GM23248 (cell line): ENCODE results near the gene CCDC97. TPM values are rescaled to one million over a fixed set of nuclear protein-coding genes. Genes with fewer than 3 reads are reported as not detected.

ENCODE experiments used
- DNase-seq: peaks from one replicate; pipeline ENCODE4 v3.0.0-alpha.2; 2015
- H2AFZ ChIP-seq: fragments of 200-600 bp; sonication (generic); 2 replicates; pipeline ENCODE4 v1.6.1; 2016; ENCODE audit warnings: antibody characterized with exemption
- H3F3A ChIP-seq: fragments of 200-600 bp; sonication (generic); 2 replicates; pipeline ENCODE4 v1.6.1; 2016; ENCODE audit warnings: mild to moderate bottlenecking, antibody characterized with exemption, mixed run types; ENCODE audit not compliant: insufficient read depth
- H3K27ac ChIP-seq: fragments of 200-600 bp; sonication (generic); 2 replicates; pipeline ENCODE4 v1.5.1; 2016; ENCODE audit warnings: mild to moderate bottlenecking
- H3K27me3 ChIP-seq: fragments of 200-600 bp; sonication (generic); replicated peaks from 2 replicates; pipeline ENCODE4 v1.6.1; 2016; ENCODE audit warnings: mild to moderate bottlenecking; ENCODE audit not compliant: insufficient read depth
- H3K36me3 ChIP-seq: fragments of 200-600 bp; sonication (generic); 2 replicates; pipeline ENCODE4 v1.6.1; 2016; ENCODE audit warnings: low read depth, mild to moderate bottlenecking
- H3K4me1 ChIP-seq: fragments of 200-600 bp; sonication (generic); 2 replicates; pipeline ENCODE4 v1.6.1; 2016; ENCODE audit warnings: mild to moderate bottlenecking; ENCODE audit not compliant: insufficient read depth
- H3K4me2 ChIP-seq: fragments of 200-600 bp; sonication (generic); one replicate; pipeline ENCODE4 v1.6.1; 2016; ENCODE audit warnings: mild to moderate bottlenecking; ENCODE audit not compliant: unreplicated experiment
- H3K4me3 ChIP-seq: fragments of 200-600 bp; sonication (generic); 2 replicates; pipeline ENCODE4 v1.5.1; 2016; ENCODE audit warnings: mild to moderate bottlenecking
- H3K79me2 ChIP-seq: fragments of 200-600 bp; sonication (generic); 2 replicates; pipeline ENCODE4 v1.6.1; 2016; ENCODE audit warnings: mild to moderate bottlenecking; ENCODE audit not compliant: insufficient read depth
- H3K9ac ChIP-seq: fragments of 200-600 bp; sonication (generic); 2 replicates; pipeline ENCODE4 v1.6.1; 2016; ENCODE audit warnings: mild to moderate bottlenecking
- H3K9me2 ChIP-seq: fragments of 200-600 bp; sonication (generic); 2 replicates; pipeline ENCODE4 v1.6.1; 2016; ENCODE audit warnings: mixed run types, mild to moderate bottlenecking, moderate library complexity; ENCODE audit not compliant: insufficient read depth
- H3K9me3 ChIP-seq: fragments of 200-600 bp; sonication (generic); one replicate; pipeline ENCODE4 v1.6.1; 2017; ENCODE audit warnings: low read depth
- H4K20me1 ChIP-seq: fragments of 200-600 bp; sonication (generic); 2 replicates; pipeline ENCODE4 v1.6.0; 2016; ENCODE audit not compliant: insufficient read depth
- EZH2 ChIP-seq: fragments of 200-600 bp; sonication (generic); IDR thresholded peaks from 2 replicates; pipeline ENCODE4 v1.6.1; 2018; ENCODE audit warnings: antibody characterized with exemption, mild to moderate bottlenecking; ENCODE audit not compliant: insufficient read depth, poor library complexity, severe bottlenecking
- EZH2phosphoT487 ChIP-seq: fragments of 200-600 bp; sonication (generic); IDR thresholded peaks from 2 replicates; pipeline ENCODE4 v1.6.1; 2018; ENCODE audit warnings: antibody characterized with exemption, moderate library complexity, mild to moderate bottlenecking, low read depth; ENCODE audit not compliant: insufficient read depth
- WGBS, 2 experiments: methylation state at CpG; one replicate each; pipeline ENCODE4 v1.1.6; 2015 to 2017; ENCODE audit warnings: low lambda C conversion rate in 2 of 2, low coverage in 1 of 2; ENCODE audit errors: missing lambda C conversion rate in 2 of 2; 5-methylcytosine and 5-hydroxymethylcytosine counted together
- in situ Hi-C: fragments of 300-500 bp; cut with MboI; formaldehyde crosslinking; loops from 2 replicates; pipeline ENCODE4 v1.15.0; 2020
- polyA plus RNA-seq: library from polyadenylated mRNA; unstranded; fragments of >200 nt; fragmentation: Nextera tagmentation; extraction: Ambion mirVana; gene quantifications from 2 replicates; pipeline ENCODE4 v1.2.1, GENCODE V29; 2016
- total RNA-seq: library from RNA; depleted of rRNA; stranded (reverse); fragments of >200 nt; shearing (Covaris generic); gene quantifications from 2 replicates; pipeline ENCODE4 v1.2.3, GENCODE V29; 2014

The CCDC97 gene
- total and polyA plus RNA-seq, 2 experiments from 2014 or later, result 5.2 to 12.3 TPM

DNA sequence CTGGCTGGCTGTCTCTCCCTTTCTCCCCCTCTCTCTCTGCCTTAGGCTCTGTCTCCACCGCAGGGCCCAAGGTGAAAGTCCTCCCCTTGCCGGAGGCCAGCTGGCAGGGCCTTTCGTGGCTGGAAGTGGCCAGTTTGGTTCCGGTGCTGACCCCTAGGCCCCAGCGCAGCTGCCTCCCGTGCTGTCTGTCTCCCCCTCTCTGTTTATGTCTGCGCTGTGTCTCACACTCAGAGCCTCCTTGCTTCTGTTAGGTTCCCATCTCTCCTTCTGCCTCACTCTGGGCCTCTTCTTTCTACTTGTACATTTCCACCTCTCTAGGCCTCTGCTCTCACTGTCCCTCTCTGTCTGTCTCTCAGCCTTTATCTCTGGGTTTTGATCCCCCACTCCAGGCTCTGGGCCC, 13.1 kb downstream of the CCDC97 start:
- Histone ChIP-seq H3K36me3 (0 out of 2 replicates have a peak, but pooled peaks cover 3% of the 10 kb centered on the region), H3K4me1 (peaks cover 54% of the 10 kb centered on the region), H2AFZ (no peak overlapping the region), H3K79me2 (peaks cover 14% of the 10 kb centered on the region), H3K4me2 (peak overlapping the region; percentile 88), H3K27ac (peak overlapping the region; percentile 100), H3K9me2 (no peaks in the 10 kb centered on the region), H3K9me3 (no peaks in the 10 kb centered on the region), H3K9ac (peak overlapping the region; percentile 92), H3K4me3 (peak overlapping the region; percentile 40), H3K27me3 (no peaks in the 10 kb centered on the region), H3F3A (peaks cover 58% of the 10 kb centered on the region), H4K20me1 (no peaks in the 10 kb centered on the region)
- TF ChIP-seq EZH2phosphoT487, result no peak
- TF ChIP-seq EZH2, result no peak
- in situ Hi-C loops, result no loop called here
- DNase-seq, result peak; percentile 58
- 25 to 34% methylated on average over 7 of the region's 7 CpGs for WGBS, 2 experiments

- 8 to 16% methylated on average over 5 to 15 of the region's 16 CpGs for WGBS, 2 experiments
- DNase-seq, result peak; percentile 96
- H3K27ac ChIP-seq, result peak overlapping the region; percentile 100
- H2AFZ ChIP-seq, result no peak overlapping the region
- peaks cover 54% of the 10 kb centered on the region for H3K4me1 ChIP-seq
- in situ Hi-C loops, result no loop called here
- peak overlapping the region; percentile 92 for H3K9ac ChIP-seq
- H3F3A ChIP-seq, result peaks cover 58% of the 10 kb centered on the region
- H3K36me3 ChIP-seq, result 0 out of 2 replicates have a peak, but pooled peaks cover 3% of the 10 kb centered on the region
- peak overlapping the region; percentile 88 for H3K4me2 ChIP-seq
- H3K27me3 ChIP-seq, result no peaks in the 10 kb centered on the region
- peak overlapping the region; percentile 40 for H3K4me3 ChIP-seq
- TF ChIP-seq EZH2 (no peak), EZH2phosphoT487 (no peak)
- no peaks in the 10 kb centered on the region for H4K20me1 ChIP-seq
- peaks cover 13% of the 10 kb centered on the region for H3K79me2 ChIP-seq
- H3K9me2 ChIP-seq, result no peaks in the 10 kb centered on the region
- no peaks in the 10 kb centered on the region for H3K9me3 ChIP-seq
These were observed 13.6 kb downstream of the CCDC97 start for GRCh38 chr19:41323430-41324125.

GRCh38 chr19:41324231-41324702, 14.3 kb downstream of the CCDC97 start:
- peak overlapping the region; percentile 64 for H3K4me2 ChIP-seq
- DNase-seq, result peak; percentile 37
- H3K9me2 ChIP-seq, result no peaks in the 10 kb centered on the region
- H4K20me1 ChIP-seq, result no peaks in the 10 kb centered on the region
- peaks cover 13% of the 10 kb centered on the region for H3K79me2 ChIP-seq
- peaks cover 58% of the 10 kb centered on the region for H3F3A ChIP-seq
- 0 out of 2 replicates have a peak, but pooled peaks cover 3% of the 10 kb centered on the region for H3K36me3 ChIP-seq
- no peaks in the 10 kb centered on the region for H3K9me3 ChIP-seq
- WGBS, 2 experiments, result 72 to 77% methylated on average over 7 of the region's 7 CpGs
- peak overlapping the region; percentile 100 for H3K27ac ChIP-seq
- H3K4me3 ChIP-seq, result peak overlapping the region; percentile 46; the same call in 1 of the 2 replicates
- peak overlapping the region; percentile 92 for H3K9ac ChIP-seq
- TF ChIP-seq EZH2 (no peak), EZH2phosphoT487 (no peak)
- in situ Hi-C loops, result no loop called here
- no peak overlapping the region for H2AFZ ChIP-seq
- peaks cover 54% of the 10 kb centered on the region for H3K4me1 ChIP-seq
- no peaks in the 10 kb centered on the region for H3K27me3 ChIP-seq

DNA sequence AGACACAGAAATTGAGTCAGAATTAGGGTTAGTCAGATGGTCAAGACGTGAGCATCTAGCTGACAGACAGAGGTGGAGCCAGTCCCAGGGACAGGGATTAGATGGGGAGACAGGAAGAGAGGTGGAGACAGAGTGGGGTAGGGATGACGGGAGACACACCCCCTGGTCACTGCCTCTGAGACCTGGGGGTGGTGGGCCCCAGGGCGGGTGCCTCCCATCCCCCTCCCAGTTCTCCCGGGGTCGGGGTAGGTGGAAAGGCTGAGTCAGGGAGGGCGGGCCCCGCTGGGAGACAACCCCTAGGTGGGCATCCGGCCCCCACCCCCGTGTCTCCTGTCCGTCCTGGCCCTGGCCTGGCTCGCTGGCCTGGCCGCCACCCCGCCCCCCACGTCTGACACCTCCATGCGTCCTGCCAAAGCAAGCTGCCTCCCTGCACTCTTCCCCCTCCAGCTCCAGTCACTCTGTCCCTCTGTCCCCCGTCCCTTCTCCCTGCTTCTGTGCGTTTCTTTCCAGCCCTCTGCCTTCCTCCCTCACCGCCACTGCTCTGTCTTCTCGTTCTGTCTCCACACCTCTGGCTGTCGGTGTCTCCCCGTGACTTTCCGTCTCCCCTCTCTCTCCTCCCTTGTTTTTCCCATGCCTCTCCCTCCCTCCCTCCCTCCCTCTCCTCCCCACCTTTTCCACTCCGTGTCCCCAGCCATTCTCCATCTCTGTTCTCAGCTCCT, 15.1 kb downstream of the CCDC97 start:
- H2AFZ ChIP-seq, result no peak overlapping the region
- in situ Hi-C loops, result no loop called here
- H3K4me3 ChIP-seq, result peak overlapping the region; percentile 46
- peaks cover 13% of the 10 kb centered on the region for H3K79me2 ChIP-seq
- peaks cover 59% of the 10 kb centered on the region for H3F3A ChIP-seq
- no peaks in the 10 kb centered on the region for H3K9me2 ChIP-seq
- no peaks in the 10 kb centered on the region for H4K20me1 ChIP-seq
- peak overlapping the region; percentile 100 for H3K27ac ChIP-seq
- H3K9ac ChIP-seq, result peak overlapping the region; percentile 92
- 2 to 4% methylated on average over 2 to 23 of the region's 23 CpGs for WGBS, 2 experiments
- TF ChIP-seq EZH2phosphoT487, result no peak
- no peak for TF ChIP-seq EZH2
- 0 out of 2 replicates have a peak, but pooled peaks cover 3% of the 10 kb centered on the region for H3K36me3 ChIP-seq
- peak; percentile 92 for DNase-seq
- H3K9me3 ChIP-seq, result no peaks in the 10 kb centered on the region
- peak overlapping the region; percentile 64 for H3K4me2 ChIP-seq
- H3K4me1 ChIP-seq, result peaks cover 54% of the 10 kb centered on the region
- no peaks in the 10 kb centered on the region for H3K27me3 ChIP-seq
